NCI-H2171 treated with DMSO at 0.1 percent for 48 hours (cell line): Measurements from ENCODE around the gene SMS.
A peak's percentile ranks its signal among the peaks of the same experiment; 100 is the strongest.

Experiments used
- DNase-seq: peaks from one replicate; lab custom pipeline; 2025; lab: John Stamatoyannopoulos, UW

SMS gene

GRCh38 chrX:22040184-22040583 lies 99.7 kb downstream of the SMS start:
- DNase-seq = no peak

- DNase-seq = peak; percentile 47
Observed at GRCh38 chrX:22041907-22042530, 101.5 kb downstream of the SMS start.

GRCh38 chrX:22043872-22044271 lies 103.4 kb downstream of the SMS start:
- no peak for DNase-seq
